Stimulated activated naive CD8-positive, alpha-beta T cell treated with anti-CD3 and anti-CD28 coated beads, Interleukin-15, amount 100 ng/mL, for 72 hours (primary cell): ENCODE data around the gene OBP2B.
"Not testable (repeated sequence)": the region's sequence is repeated elsewhere in the genome, so short reads cannot be mapped to it uniquely, and the experiment has no call there.

Experiments used
- ATAC-seq: fragments of 150-1000 bp; cut with Tn5 transposase; 2 replicates; pipeline ENCODE4 v1.10.0; 2021; ENCODE audit warnings: mild to moderate bottlenecking, moderate library complexity
- DNase-seq, 2 donors: peaks; one replicate each; pipeline ENCODE4 v3.0.0; 2021 to 2022
- H3K27ac Mint-ChIP-seq, 2 donors: one replicate each; pipeline ENCODE4 v1.8.0; 2022; ENCODE audit warnings: mild to moderate bottlenecking in 2 of 2, mixed read lengths in 2 of 2, moderate library complexity in 2 of 2
- H3K27me3 Mint-ChIP-seq: one replicate; pipeline ENCODE4 v1.8.0; 2022; ENCODE audit warnings: mixed read lengths
- H3K4me1 Mint-ChIP-seq: one replicate; pipeline ENCODE4 v1.8.0; 2022; ENCODE audit warnings: mild to moderate bottlenecking, mixed read lengths
- H3K4me3 Mint-ChIP-seq, 2 donors: one replicate each; pipeline ENCODE4 v1.8.0; 2022; ENCODE audit warnings: mild to moderate bottlenecking in 2 of 2, mixed read lengths in 2 of 2, moderate library complexity in 1 of 2
- H3K9me3 Mint-ChIP-seq, 2 donors: one replicate each; pipeline ENCODE4 v1.8.0; 2022; ENCODE audit warnings: mixed read lengths in 2 of 2

Gene OBP2B

GRCh38 chr9:133214276-133214675, 5.2 kb upstream of the OBP2B start:
- DNase-seq, H3K4me1 Mint-ChIP-seq, H3K9me3 Mint-ChIP-seq, H3K4me3 Mint-ChIP-seq, ATAC-seq, H3K27ac Mint-ChIP-seq: not testable (repeated sequence)
- H3K27me3 Mint-ChIP-seq: peaks cover 82% of the 10 kb centered on the region

- H3K9me3 Mint-ChIP-seq: no peaks in the 10 kb centered on the region
- ATAC-seq (no peak), DNase-seq (no peak)
- H3K27me3 Mint-ChIP-seq: peaks cover 55% of the 10 kb centered on the region
- no peak overlapping the region for H3K27ac Mint-ChIP-seq
- no peaks in the 10 kb centered on the region for H3K4me1 Mint-ChIP-seq
- H3K4me3 Mint-ChIP-seq: no peak overlapping the region
Measured at GRCh38 chr9:133210609-133211008, 1.6 kb upstream of the OBP2B start.

GRCh38 chr9:133210202-133210532, 1.1 kb upstream of the OBP2B start:
- H3K4me1 Mint-ChIP-seq: no peaks in the 10 kb centered on the region
- no peak overlapping the region for H3K27ac Mint-ChIP-seq
- no peak overlapping the region for H3K4me3 Mint-ChIP-seq
- no peak for DNase-seq
- H3K27me3 Mint-ChIP-seq: peaks cover 50% of the 10 kb centered on the region
- H3K9me3 Mint-ChIP-seq: no peaks in the 10 kb centered on the region
- no peak for ATAC-seq

- not testable (repeated sequence) for H3K4me3 Mint-ChIP-seq, DNase-seq, ATAC-seq, H3K27ac Mint-ChIP-seq, H3K9me3 Mint-ChIP-seq, H3K4me1 Mint-ChIP-seq
- H3K27me3 Mint-ChIP-seq: peaks cover 44% of the 10 kb centered on the region
Measured at GRCh38 chr9:133209327-133210201, 514 bp upstream of the OBP2B start.

- H3K4me3 Mint-ChIP-seq, DNase-seq, H3K27ac Mint-ChIP-seq, H3K4me1 Mint-ChIP-seq, H3K9me3 Mint-ChIP-seq: not testable (repeated sequence)
- H3K27me3 Mint-ChIP-seq: peaks cover 33% of the 10 kb centered on the region
- ATAC-seq: peak; percentile 33
Measured at GRCh38 chr9:133208171-133208879, 725 bp downstream of the OBP2B start.

GRCh38 chr9:133207540-133208170, 1.4 kb downstream of the OBP2B start:
- Mint-ChIP-seq H3K27me3 (peaks cover 32% of the 10 kb centered on the region), H3K9me3 (no peaks in the 10 kb centered on the region), H3K4me1 (no peaks in the 10 kb centered on the region), H3K27ac (peak overlapping the region; percentile 61 to 83), H3K4me3 (no peak overlapping the region)
- DNase-seq (no peak), ATAC-seq (no peak)

GRCh38 chr9:133207021-133207531, 2.0 kb downstream of the OBP2B start:
- H3K4me3 Mint-ChIP-seq: no peak overlapping the region
- H3K9me3 Mint-ChIP-seq: no peaks in the 10 kb centered on the region
- no peak for DNase-seq
- peak overlapping the region in 1 of 2 donors; percentile 61 for H3K27ac Mint-ChIP-seq
- peaks cover 29% of the 10 kb centered on the region for H3K27me3 Mint-ChIP-seq
- H3K4me1 Mint-ChIP-seq: no peaks in the 10 kb centered on the region
- no peak for ATAC-seq

- no peaks in the 10 kb centered on the region for H3K9me3 Mint-ChIP-seq
Measured at GRCh38 chr9:133205996-133206931, 2.8 kb downstream of the OBP2B start.

GRCh38 chr9:133205481-133205887, 3.6 kb downstream of the OBP2B start:
- not testable (repeated sequence) for H3K9me3 Mint-ChIP-seq, ATAC-seq, H3K4me3 Mint-ChIP-seq, H3K27ac Mint-ChIP-seq, H3K4me1 Mint-ChIP-seq, DNase-seq
- H3K27me3 Mint-ChIP-seq: peaks cover 31% of the 10 kb centered on the region

More at GRCh38 chr9:133205996-133206931, 2.8 kb downstream of the OBP2B start:
- Mint-ChIP-seq H3K4me3 (no peak overlapping the region), H3K27ac (peak overlapping the region in 1 of 2 donors; percentile 61), H3K4me1 (no peaks in the 10 kb centered on the region), H3K27me3 (peaks cover 26% of the 10 kb centered on the region)
- ATAC-seq: no peak
- no peak for DNase-seq

- H3K4me1 Mint-ChIP-seq: peaks cover 5% of the 10 kb centered on the region
- no peak overlapping the region for H3K4me3 Mint-ChIP-seq
- H3K27ac Mint-ChIP-seq: no peak overlapping the region
- no peak for DNase-seq
- ATAC-seq: no peak
- H3K9me3 Mint-ChIP-seq: peaks cover 4 to 6% of the 10 kb centered on the region in 2 donors
- peaks cover 31% of the 10 kb centered on the region for H3K27me3 Mint-ChIP-seq
Measured at GRCh38 chr9:133204993-133205336, 4.1 kb downstream of the OBP2B start.

- Mint-ChIP-seq H3K27me3 (peaks cover 31% of the 10 kb centered on the region), H3K27ac (no peak overlapping the region), H3K4me1 (peaks cover 7% of the 10 kb centered on the region), H3K4me3 (no peak overlapping the region), H3K9me3 (peaks cover 6 to 9% of the 10 kb centered on the region in 2 donors)
- ATAC-seq (no peak), DNase-seq (no peak)
Measured at GRCh38 chr9:133204335-133204992, 4.6 kb downstream of the OBP2B start.

- H3K27me3 Mint-ChIP-seq: peaks cover 37% of the 10 kb centered on the region
- DNase-seq (no peak), ATAC-seq (no peak)
- no peak overlapping the region for H3K4me3 Mint-ChIP-seq
- no peak overlapping the region for H3K27ac Mint-ChIP-seq
- H3K9me3 Mint-ChIP-seq: peaks cover 6 to 9% of the 10 kb centered on the region in 2 donors
- peaks cover 12% of the 10 kb centered on the region for H3K4me1 Mint-ChIP-seq
Measured at GRCh38 chr9:133203506-133204075, 5.5 kb downstream of the OBP2B start.

- Mint-ChIP-seq H3K27me3 (peaks cover 37% of the 10 kb centered on the region), H3K4me1 (peaks cover 12% of the 10 kb centered on the region)
- DNase-seq: no peak
Measured at GRCh38 chr9:133202688-133203453, 6.2 kb downstream of the OBP2B start.

GRCh38 chr9:133202145-133202513, 6.9 kb downstream of the OBP2B start:
- no peak overlapping the region for H3K4me3 Mint-ChIP-seq
- no peak for ATAC-seq
- H3K27me3 Mint-ChIP-seq: peaks cover 37% of the 10 kb centered on the region
- H3K9me3 Mint-ChIP-seq: peaks cover 6 to 9% of the 10 kb centered on the region in 2 donors
- H3K4me1 Mint-ChIP-seq: peaks cover 12% of the 10 kb centered on the region
- H3K27ac Mint-ChIP-seq: no peak overlapping the region
- no peak for DNase-seq

More at GRCh38 chr9:133202688-133203453, 6.2 kb downstream of the OBP2B start:
- Mint-ChIP-seq H3K4me3 (no peak overlapping the region), H3K27ac (no peak overlapping the region), H3K9me3 (peaks cover 6 to 9% of the 10 kb centered on the region in 2 donors)
- no peak for ATAC-seq
